HuH-7 (cell line): Measurements from ENCODE around the gene CELF2.

Experiments used
- DNase-seq: peaks from one replicate; pipeline ENCODE4 v3.0.0; 2011; ENCODE audit warnings: low spot score

CELF2 gene

GRCh38 chr10:11279314-11279713, 261.6 kb downstream of the CELF2 start:
- no peak for DNase-seq

GRCh38 chr10:11280187-11280932, 262.7 kb downstream of the CELF2 start:
- no peak for DNase-seq

GRCh38 chr10:11282156-11282555, 264.5 kb downstream of the CELF2 start:
- no peak for DNase-seq

GRCh38 chr10:11282661-11283060, 265.0 kb downstream of the CELF2 start:
- DNase-seq = no peak

GRCh38 chr10:11284291-11285085, 266.8 kb downstream of the CELF2 start:
- DNase-seq = no peak

- DNase-seq = no peak
Measured at GRCh38 chr10:11285171-11285570, 267.5 kb downstream of the CELF2 start.

GRCh38 chr10:11286261-11286852, 268.7 kb downstream of the CELF2 start:
- no peak for DNase-seq

GRCh38 chr10:11288302-11288701, 270.6 kb downstream of the CELF2 start:
- DNase-seq = no peak

GRCh38 chr10:11290156-11290890, 272.7 kb downstream of the CELF2 start:
- DNase-seq = no peak

GRCh38 chr10:11292576-11293302, 275.1 kb downstream of the CELF2 start:
- DNase-seq = no peak

GRCh38 chr10:11293332-11293731, 275.7 kb downstream of the CELF2 start:
- DNase-seq = no peak

GRCh38 chr10:11294831-11295450, 277.3 kb downstream of the CELF2 start:
- DNase-seq = no peak

- DNase-seq = no peak
Measured at GRCh38 chr10:11295492-11295891, 277.8 kb downstream of the CELF2 start.

- DNase-seq = no peak
Measured at GRCh38 chr10:11297136-11297535, 279.5 kb downstream of the CELF2 start.

GRCh38 chr10:11298116-11298515, 280.4 kb downstream of the CELF2 start:
- no peak for DNase-seq

GRCh38 chr10:11299125-11299524, 281.5 kb downstream of the CELF2 start:
- no peak for DNase-seq

- DNase-seq = no peak
Measured at GRCh38 chr10:11300026-11300425, 282.4 kb downstream of the CELF2 start.

GRCh38 chr10:11300563-11300962, 282.9 kb downstream of the CELF2 start:
- DNase-seq = no peak

- no peak for DNase-seq
Measured at GRCh38 chr10:11301571-11302111, 284.0 kb downstream of the CELF2 start.

GRCh38 chr10:11302181-11302580, 284.5 kb downstream of the CELF2 start:
- DNase-seq = no peak
